ENCODE measurements around the gene ZNF281.
"Not testable (repeated sequence)": the region's sequence is repeated elsewhere in the genome, so short reads cannot be mapped to it uniquely, and the experiment has no call there.

Gene ZNF281

DNA sequence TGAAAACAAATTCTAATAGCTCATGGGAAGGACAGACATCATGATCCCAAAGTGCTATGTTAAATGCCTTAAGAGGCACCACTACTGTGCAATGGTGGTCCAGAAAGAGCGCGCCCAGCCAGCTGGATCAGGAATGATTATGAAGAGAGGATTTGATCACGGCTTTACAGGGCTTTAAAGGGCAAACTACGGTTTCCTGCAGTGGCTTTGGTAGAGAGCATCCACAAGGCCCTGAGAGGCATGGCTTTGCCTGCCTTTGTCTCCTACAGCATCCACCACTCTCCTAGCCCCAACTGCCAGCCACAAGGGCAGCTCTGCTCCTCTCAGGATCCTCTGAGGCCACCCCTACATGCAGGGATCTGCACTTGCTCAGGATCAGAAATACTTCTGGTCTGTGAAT lies 40.7 kb downstream of the ZNF281 start:
- Histone ChIP-seq H3K4me1 (ENCODE audit: control insufficient read depth, insufficient read depth, low read length) (peaks cover 70% of the 10 kb centered on the region), H3K9ac (ENCODE audit: low read depth, low read length) (no peak overlapping the region), H3K27me3 (ENCODE audit: control insufficient read depth, insufficient read depth, low read length) (no peaks in the 10 kb centered on the region), H3K4me3 (ENCODE audit: low read length) (no peak overlapping the region), H3K36me3 (ENCODE audit: insufficient read depth, low read length) (no peaks in the 10 kb centered on the region), H3K4me2 (ENCODE audit: low read length) (no peak overlapping the region), H3K9me3 (replicated peaks; ENCODE audit: low read length) (no peaks in the 10 kb centered on the region)

DNA sequence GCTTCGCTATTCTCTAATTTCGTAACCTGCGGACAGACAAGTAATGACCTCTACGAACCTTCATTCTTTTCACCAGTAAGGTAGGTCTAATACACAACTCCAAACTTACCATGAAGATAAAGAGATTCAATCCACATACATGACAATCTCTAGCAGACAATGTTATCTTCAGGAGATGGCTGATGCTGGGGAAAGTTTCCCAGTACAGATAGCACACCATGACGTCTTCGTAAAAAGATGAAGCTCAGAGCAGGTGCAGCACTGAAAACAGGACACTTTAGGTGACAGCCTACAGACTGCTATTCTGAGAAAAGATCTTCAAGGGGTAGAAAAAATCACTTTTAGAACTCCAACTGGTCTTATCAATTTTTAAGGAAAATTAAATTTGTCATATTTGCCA lies 41.3 kb downstream of the ZNF281 start:
- H3K4me1 ChIP-seq (ENCODE audit: control insufficient read depth, insufficient read depth, low read length) = peaks cover 70% of the 10 kb centered on the region
- H3K9ac ChIP-seq (ENCODE audit: low read depth, low read length) = peak overlapping the region; percentile 56
- no peaks in the 10 kb centered on the region for H3K27me3 ChIP-seq (ENCODE audit: control insufficient read depth, insufficient read depth, low read length)
- H3K36me3 ChIP-seq (ENCODE audit: insufficient read depth, low read length) = no peaks in the 10 kb centered on the region
- no peak overlapping the region for H3K4me3 ChIP-seq (ENCODE audit: low read length)
- peak overlapping the region; percentile 16 for H3K4me2 ChIP-seq (ENCODE audit: low read length)
- no peaks in the 10 kb centered on the region for H3K9me3 ChIP-seq (replicated peaks; ENCODE audit: low read length)

DNA sequence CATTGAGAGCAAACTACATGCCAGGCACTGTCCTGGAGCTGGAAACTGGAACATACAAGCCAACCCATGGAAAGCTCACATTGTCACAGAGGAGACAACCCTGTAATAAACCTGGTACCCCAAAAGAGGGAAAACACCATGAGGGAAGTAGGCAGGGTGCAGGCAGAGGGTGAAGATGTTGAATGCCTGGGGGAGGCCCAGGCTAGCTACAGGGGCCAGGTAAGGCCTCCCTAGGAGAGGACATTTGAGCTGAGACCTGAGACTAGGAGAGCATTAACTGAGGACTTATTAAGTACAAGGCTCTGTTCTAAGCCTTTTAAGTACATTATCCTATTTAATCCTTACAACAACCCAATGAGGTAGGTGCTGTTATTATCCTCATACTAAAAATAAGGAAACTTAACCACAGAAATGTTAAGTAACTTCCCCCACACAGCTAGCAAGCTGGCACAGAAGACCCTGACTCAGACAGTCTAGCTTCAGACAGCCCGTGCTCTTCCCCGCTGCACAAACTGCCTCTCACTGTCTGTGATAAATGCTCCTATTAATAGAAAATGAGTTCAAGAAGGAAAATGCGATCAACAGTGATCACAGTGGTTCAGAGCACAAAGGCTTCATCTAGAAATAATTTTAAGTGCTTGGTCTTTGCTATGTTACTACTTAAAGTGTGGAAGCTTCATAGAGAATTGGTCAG lies 41.8 kb downstream of the ZNF281 start:
- Histone ChIP-seq H3K27me3 (ENCODE audit: control insufficient read depth, insufficient read depth, low read length) (no peaks in the 10 kb centered on the region), H3K4me2 (ENCODE audit: low read length) (peak overlapping the region; percentile 34), H3K9me3 (replicated peaks; ENCODE audit: low read length) (no peaks in the 10 kb centered on the region), H3K4me3 (ENCODE audit: low read length) (no peak overlapping the region), H3K4me1 (ENCODE audit: control insufficient read depth, insufficient read depth, low read length) (peaks cover 69% of the 10 kb centered on the region), H3K9ac (ENCODE audit: low read depth, low read length) (peak overlapping the region; percentile 56), H3K36me3 (ENCODE audit: insufficient read depth, low read length) (no peaks in the 10 kb centered on the region)

DNA sequence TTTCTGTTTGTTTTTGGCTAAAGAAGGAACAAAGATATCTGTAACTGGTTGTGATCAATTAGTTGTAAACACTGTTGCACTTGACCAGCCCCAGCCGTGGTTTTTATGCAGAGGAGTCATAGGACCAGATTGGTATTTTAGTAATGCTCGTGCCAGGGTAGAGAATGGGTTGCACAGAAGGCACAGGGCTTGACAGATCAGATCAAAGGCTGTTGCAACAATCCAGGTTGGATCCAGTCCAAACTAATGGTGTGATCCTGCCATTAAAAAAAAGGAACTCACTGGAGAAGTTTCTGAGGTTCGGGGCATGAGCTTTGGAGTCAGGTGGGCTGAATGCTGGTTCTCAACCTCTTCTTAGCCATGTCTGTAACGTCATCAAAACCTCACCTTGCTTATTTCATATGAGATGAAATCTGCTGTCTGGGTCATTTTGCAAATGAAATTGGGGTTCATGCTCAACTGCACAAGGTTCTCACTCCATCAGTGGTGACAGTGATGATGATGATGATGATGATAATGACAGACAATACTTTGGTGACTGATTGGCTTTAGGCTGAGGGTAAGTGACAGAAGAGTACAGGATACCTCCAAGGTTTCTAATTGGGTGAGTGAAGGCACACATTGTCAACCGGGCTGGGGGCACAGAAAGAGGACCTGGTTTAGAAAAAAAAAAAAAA lies 43.1 kb downstream of the ZNF281 start:
- no peaks in the 10 kb centered on the region for H3K27me3 ChIP-seq (ENCODE audit: control insufficient read depth, insufficient read depth, low read length)
- no peak overlapping the region for H3K4me2 ChIP-seq (ENCODE audit: low read length)
- H3K4me1 ChIP-seq (ENCODE audit: control insufficient read depth, insufficient read depth, low read length) = peaks cover 57% of the 10 kb centered on the region
- no peak overlapping the region for H3K9ac ChIP-seq (ENCODE audit: low read depth, low read length)
- H3K36me3 ChIP-seq (ENCODE audit: insufficient read depth, low read length) = no peaks in the 10 kb centered on the region
- no peaks in the 10 kb centered on the region for H3K9me3 ChIP-seq (replicated peaks; ENCODE audit: low read length)
- no peak overlapping the region for H3K4me3 ChIP-seq (ENCODE audit: low read length)

- Histone ChIP-seq H3K9me3 (replicated peaks; ENCODE audit: low read length) (no peaks in the 10 kb centered on the region), H3K9ac (ENCODE audit: low read depth, low read length) (no peak overlapping the region), H3K4me3 (ENCODE audit: low read length) (no peak overlapping the region), H3K4me2 (ENCODE audit: low read length) (no peak overlapping the region), H3K27me3 (ENCODE audit: control insufficient read depth, insufficient read depth, low read length) (no peaks in the 10 kb centered on the region), H3K36me3 (ENCODE audit: insufficient read depth, low read length) (no peaks in the 10 kb centered on the region), H3K4me1 (ENCODE audit: control insufficient read depth, insufficient read depth, low read length) (peaks cover 52% of the 10 kb centered on the region)
These were observed 43.9 kb downstream of the ZNF281 start for GRCh38 chr1:200365897-200366426.

DNA sequence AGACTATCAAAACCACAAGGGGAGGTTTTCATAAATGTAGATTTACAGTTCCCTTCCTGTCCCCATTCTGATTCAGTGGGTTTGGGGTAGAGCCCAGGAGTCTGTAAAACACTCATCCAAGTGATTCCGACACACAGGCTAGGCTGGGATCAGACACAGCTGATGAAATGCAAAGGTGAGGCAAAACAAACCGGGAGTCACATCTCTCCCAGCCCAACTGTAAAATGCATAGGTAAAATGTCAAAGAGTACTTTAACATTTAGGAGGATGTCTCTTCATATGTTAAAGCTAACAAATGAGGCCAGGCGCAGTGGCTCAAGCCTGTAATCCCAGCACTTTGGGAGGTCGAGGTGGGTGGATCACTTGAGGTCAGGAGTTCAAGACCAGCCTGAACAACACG lies 45.0 kb downstream of the ZNF281 start:
- Histone ChIP-seq H3K4me3 (ENCODE audit: low read length) (no peak overlapping the region), H3K9ac (ENCODE audit: low read depth, low read length) (no peak overlapping the region), H3K4me1 (ENCODE audit: control insufficient read depth, insufficient read depth, low read length) (peaks cover 56% of the 10 kb centered on the region), H3K36me3 (ENCODE audit: insufficient read depth, low read length) (no peaks in the 10 kb centered on the region), H3K9me3 (replicated peaks; ENCODE audit: low read length) (no peaks in the 10 kb centered on the region), H3K27me3 (ENCODE audit: control insufficient read depth, insufficient read depth, low read length) (no peaks in the 10 kb centered on the region), H3K4me2 (ENCODE audit: low read length) (no peak overlapping the region)

DNA sequence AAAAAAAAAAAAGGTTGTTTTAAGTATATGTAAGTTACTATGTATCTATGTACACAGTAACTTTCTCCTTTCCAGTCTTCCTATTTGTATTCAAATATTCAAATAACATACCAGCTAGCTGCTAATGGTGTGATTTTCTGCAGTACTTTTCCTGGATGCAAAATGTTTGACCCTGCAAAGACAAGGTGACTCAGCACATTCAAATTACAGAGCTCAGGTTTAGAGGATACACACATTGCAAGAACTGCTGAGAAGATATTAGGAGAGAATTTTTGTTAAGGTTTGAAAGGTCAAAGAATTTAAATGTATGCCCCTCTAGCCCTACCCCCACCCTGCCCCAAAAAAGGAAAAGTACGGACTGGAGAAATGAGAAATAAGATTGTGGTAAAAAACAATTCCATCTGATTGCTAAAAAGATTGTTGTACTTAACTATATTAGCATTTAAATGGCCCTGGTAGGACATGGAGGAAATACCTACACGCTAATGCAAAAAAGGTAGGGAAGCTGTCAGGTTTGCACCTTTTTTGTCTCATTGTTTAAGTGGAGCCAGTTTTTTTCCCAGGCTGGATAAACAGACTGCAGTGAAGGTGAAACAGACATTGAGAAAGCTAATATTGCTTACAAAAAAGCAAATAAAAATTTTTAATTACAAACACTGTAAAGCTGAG lies 45.6 kb downstream of the ZNF281 start:
- H3K9me3 ChIP-seq (replicated peaks; ENCODE audit: low read length) = no peaks in the 10 kb centered on the region
- H3K4me2 ChIP-seq (ENCODE audit: low read length) = no peak overlapping the region
- H3K9ac ChIP-seq (ENCODE audit: low read depth, low read length) = no peak overlapping the region
- peaks cover 54% of the 10 kb centered on the region for H3K4me1 ChIP-seq (ENCODE audit: control insufficient read depth, insufficient read depth, low read length)
- no peaks in the 10 kb centered on the region for H3K36me3 ChIP-seq (ENCODE audit: insufficient read depth, low read length)
- no peak overlapping the region for H3K4me3 ChIP-seq (ENCODE audit: low read length)
- no peaks in the 10 kb centered on the region for H3K27me3 ChIP-seq (ENCODE audit: control insufficient read depth, insufficient read depth, low read length)

GRCh38 chr1:200363264-200363933 lies 46.4 kb downstream of the ZNF281 start:
- Histone ChIP-seq H3K4me2 (ENCODE audit: low read length) (no peak overlapping the region), H3K36me3 (ENCODE audit: insufficient read depth, low read length) (no peaks in the 10 kb centered on the region), H3K9ac (ENCODE audit: low read depth, low read length) (no peak overlapping the region), H3K4me3 (ENCODE audit: low read length) (no peak overlapping the region), H3K27me3 (ENCODE audit: control insufficient read depth, insufficient read depth, low read length) (no peaks in the 10 kb centered on the region), H3K9me3 (replicated peaks; ENCODE audit: low read length) (no peaks in the 10 kb centered on the region), H3K4me1 (ENCODE audit: control insufficient read depth, insufficient read depth, low read length) (peaks cover 46% of the 10 kb centered on the region)

GRCh38 chr1:200362421-200362820 lies 47.4 kb downstream of the ZNF281 start:
- Histone ChIP-seq H3K4me3 (ENCODE audit: low read length) (no peak overlapping the region), H3K4me1 (ENCODE audit: control insufficient read depth, insufficient read depth, low read length) (peaks cover 38% of the 10 kb centered on the region), H3K9ac (ENCODE audit: low read depth, low read length) (no peak overlapping the region)

DNA sequence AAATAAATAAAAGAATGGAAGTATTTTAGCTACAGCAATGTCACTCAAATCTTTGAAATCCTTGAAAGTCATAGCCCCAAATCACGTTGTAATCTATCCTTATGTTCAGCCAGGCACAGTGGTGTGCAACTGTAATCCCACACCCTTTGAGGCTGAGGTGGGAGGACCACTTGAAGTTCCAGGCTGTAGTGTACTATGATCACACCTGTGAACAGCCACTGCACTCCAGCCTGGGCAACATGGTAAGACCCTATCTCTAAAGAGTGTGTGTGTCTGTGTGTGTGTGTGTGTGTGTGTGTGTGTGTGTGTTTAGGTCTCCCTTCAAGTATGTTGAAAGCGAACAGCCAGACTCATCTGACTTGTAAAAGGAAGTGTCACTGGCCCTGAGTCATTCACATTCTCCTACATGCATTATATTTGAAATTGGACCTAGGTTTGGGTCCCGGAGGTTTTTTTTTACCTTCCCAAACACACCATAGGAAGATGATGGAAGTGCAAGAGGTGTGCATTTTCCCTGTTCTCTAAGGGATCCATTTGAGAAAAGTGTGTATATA lies 50.1 kb downstream of the ZNF281 start:
- H3K4me1 ChIP-seq (ENCODE audit: control insufficient read depth, insufficient read depth, low read length) = peaks cover 21% of the 10 kb centered on the region
- no peaks in the 10 kb centered on the region for H3K27me3 ChIP-seq (ENCODE audit: control insufficient read depth, insufficient read depth, low read length)
- no peak overlapping the region for H3K4me3 ChIP-seq (ENCODE audit: low read length)
- no peak overlapping the region for H3K4me2 ChIP-seq (ENCODE audit: low read length)
- no peaks in the 10 kb centered on the region for H3K36me3 ChIP-seq (ENCODE audit: insufficient read depth, low read length)
- H3K9me3 ChIP-seq (replicated peaks; ENCODE audit: low read length) = no peaks in the 10 kb centered on the region
- H3K9ac ChIP-seq (ENCODE audit: low read depth, low read length) = no peak overlapping the region

More at GRCh38 chr1:200362421-200362820, 47.4 kb downstream of the ZNF281 start:
- H3K27me3 ChIP-seq (ENCODE audit: control insufficient read depth, insufficient read depth, low read length) = no peaks in the 10 kb centered on the region
- no peaks in the 10 kb centered on the region for H3K36me3 ChIP-seq (ENCODE audit: insufficient read depth, low read length)
- H3K4me2 ChIP-seq (ENCODE audit: low read length) = no peak overlapping the region
- no peaks in the 10 kb centered on the region for H3K9me3 ChIP-seq (replicated peaks; ENCODE audit: low read length)

GRCh38 chr1:200357925-200358324 lies 51.9 kb downstream of the ZNF281 start:
- not testable (repeated sequence) for H3K9me3 ChIP-seq (replicated peaks; ENCODE audit: low read length); H3K4me3 ChIP-seq (ENCODE audit: low read length); H3K27me3 ChIP-seq (ENCODE audit: control insufficient read depth, insufficient read depth, low read length); H3K9ac ChIP-seq (ENCODE audit: low read depth, low read length); H3K4me2 ChIP-seq (ENCODE audit: low read length); H3K36me3 ChIP-seq (ENCODE audit: insufficient read depth, low read length)
- H3K4me1 ChIP-seq (ENCODE audit: control insufficient read depth, insufficient read depth, low read length) = peaks cover 14% of the 10 kb centered on the region

Data from skeletal muscle satellite cell (primary cell).